Measurements from ENCODE around the gene PLAA. TPM values are rescaled to one million over a fixed set of nuclear protein-coding genes. Genes with fewer than 3 reads are reported as not detected.

PLAA gene
- total and polyA plus RNA-seq, 8 donors: 0.58 to 71.0 (median 10.4) TPM

DNA sequence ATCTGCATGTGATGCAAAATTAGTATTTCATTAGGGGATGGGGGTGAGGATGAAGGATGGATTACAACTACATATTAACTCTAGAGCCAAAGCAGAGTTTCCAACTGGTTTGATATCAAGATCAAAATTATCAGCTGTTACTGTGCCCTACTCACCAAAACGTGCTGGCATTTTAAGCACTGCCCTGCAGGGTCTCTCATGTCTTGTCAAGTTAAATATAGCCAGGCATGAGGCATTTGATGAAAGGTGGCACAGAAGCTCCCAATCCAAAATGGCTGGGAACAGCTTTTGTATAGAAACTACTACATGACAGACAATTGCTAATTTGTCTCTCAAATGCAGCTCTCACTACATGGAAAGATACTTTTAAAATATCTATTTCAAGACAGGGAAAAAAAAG is 27.3 kb downstream of the PLAA start:
- no peak overlapping the region for H3K4me3 ChIP-seq
- peaks cover 63 to 100% (median 98%) of the 10 kb centered on the region in 4 donors for H3K36me3 ChIP-seq
- no peaks in the 10 kb centered on the region for H3K4me1 ChIP-seq
- TF ChIP-seq CTCF (IDR thresholded peaks at IDR 0.05) (no peak), EP300 (IDR thresholded peaks at IDR 0.05) (no peak), POLR2A (IDR thresholded peaks at IDR 0.05) (no peak), POLR2AphosphoS5 (IDR thresholded peaks at IDR 0.05) (no peak)
- WGBS, 5 donors: 37 to 50% (median 44%) methylated on average over 1 of the region's 1 CpG
- DNase-seq: no peak
- no peaks in the 10 kb centered on the region for H3K9me3 ChIP-seq
- no peak overlapping the region for H3K27ac ChIP-seq
- intact Hi-C loops (cut with DNase I; ENCODE audit: low total_unique reads): no loop called here
- H3K27me3 ChIP-seq: no peaks in the 10 kb centered on the region

DNA sequence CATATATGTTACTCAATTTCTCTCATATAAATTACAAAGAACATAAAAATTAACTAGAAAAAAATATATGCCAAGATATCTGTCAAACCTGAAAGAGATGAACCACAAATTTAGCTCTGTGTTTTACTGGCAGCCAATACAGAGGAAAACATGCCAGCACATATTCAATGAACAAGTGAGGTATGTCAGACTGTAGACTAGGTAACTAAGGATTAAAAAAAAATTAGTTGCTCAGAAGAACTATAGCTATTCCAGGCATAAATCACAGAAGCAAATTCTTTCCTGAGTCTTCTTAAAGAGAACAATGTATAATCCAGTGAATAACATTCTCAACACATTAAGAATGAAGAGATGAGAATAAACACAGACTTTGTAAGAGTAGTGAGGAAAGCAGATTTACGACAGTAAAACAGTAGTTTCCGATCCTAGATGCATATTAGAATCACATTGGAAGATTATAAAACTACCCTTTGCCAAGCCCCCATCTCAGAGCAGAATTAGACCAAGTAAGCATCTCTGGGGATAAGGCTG is 33.8 kb downstream of the PLAA start:
- 92 to 98% (median 97%) methylated on average over 2 of the region's 2 CpGs for WGBS, 5 donors
- TF ChIP-seq POLR2AphosphoS5 (IDR thresholded peaks at IDR 0.05) (no peak), CTCF (IDR thresholded peaks at IDR 0.05) (no peak), EP300 (IDR thresholded peaks at IDR 0.05) (no peak), POLR2A (IDR thresholded peaks at IDR 0.05) (no peak)
- intact Hi-C loops (cut with DNase I; ENCODE audit: low total_unique reads): no loop called here
- Histone ChIP-seq H3K9me3 (no peaks in the 10 kb centered on the region), H3K27ac (no peak overlapping the region), H3K4me3 (no peak overlapping the region), H3K4me1 (no peaks in the 10 kb centered on the region), H3K27me3 (no peaks in the 10 kb centered on the region), H3K36me3 (peaks cover 17 to 93% (median 85%) of the 10 kb centered on the region in 4 donors)
- no peak for DNase-seq

GRCh38 chr9:26904671-26905070 is 42.4 kb downstream of the PLAA start:
- WGBS, 5 donors: 72 to 82% (median 77%) methylated on average over 1 of the region's 1 CpG
- intact Hi-C loops (cut with DNase I; ENCODE audit: low total_unique reads): no loop called here
- no peak overlapping the region for H3K27ac ChIP-seq
- H3K9me3 ChIP-seq: no peaks in the 10 kb centered on the region
- TF ChIP-seq POLR2AphosphoS5 (IDR thresholded peaks at IDR 0.05) (no peak), CTCF (IDR thresholded peaks at IDR 0.05) (no peak)
- H3K36me3 ChIP-seq: peaks cover 7 to 63% (median 53%) of the 10 kb centered on the region in 4 donors
- H3K4me3 ChIP-seq: no peak overlapping the region
- no peak for DNase-seq
- H3K4me1 ChIP-seq: peaks cover 0 to 9% (median 0%) of the 10 kb centered on the region in 4 donors
- no peaks in the 10 kb centered on the region for H3K27me3 ChIP-seq

- Histone ChIP-seq H3K36me3 (peaks cover 7 to 57% (median 47%) of the 10 kb centered on the region in 4 donors), H3K4me3 (no peak overlapping the region), H3K27me3 (no peaks in the 10 kb centered on the region), H3K27ac (no peak overlapping the region), H3K4me1 (peaks cover 0 to 9% (median 0%) of the 10 kb centered on the region in 4 donors), H3K9me3 (no peaks in the 10 kb centered on the region)
- intact Hi-C loops (cut with DNase I; ENCODE audit: low total_unique reads): no loop called here
- no peak for DNase-seq
- TF ChIP-seq CTCF (IDR thresholded peaks at IDR 0.05) (no peak), POLR2A (IDR thresholded peaks at IDR 0.05) (no peak), EP300 (IDR thresholded peaks at IDR 0.05) (no peak), POLR2AphosphoS5 (IDR thresholded peaks at IDR 0.05) (no peak)
- 73 to 85% (median 79%) methylated on average over 3 of the region's 3 CpGs for whole genome bisulfite sequencing, 5 donors
Observed at GRCh38 chr9:26904070-26904469, 43.0 kb downstream of the PLAA start.
